RPMI8226 (cell line): ENCODE results near the gene PEX5L.
A peak's percentile ranks its signal among the peaks of the same experiment; 100 is the strongest.

Experiments used
- DNase-seq: peaks from one replicate; pipeline ENCODE4 v3.0.0-alpha.2; 2015

Gene PEX5L

GRCh38 chr3:179768080-179768479 lies 268.7 kb downstream of the PEX5L start:
- DNase-seq = peak; percentile 30

DNA sequence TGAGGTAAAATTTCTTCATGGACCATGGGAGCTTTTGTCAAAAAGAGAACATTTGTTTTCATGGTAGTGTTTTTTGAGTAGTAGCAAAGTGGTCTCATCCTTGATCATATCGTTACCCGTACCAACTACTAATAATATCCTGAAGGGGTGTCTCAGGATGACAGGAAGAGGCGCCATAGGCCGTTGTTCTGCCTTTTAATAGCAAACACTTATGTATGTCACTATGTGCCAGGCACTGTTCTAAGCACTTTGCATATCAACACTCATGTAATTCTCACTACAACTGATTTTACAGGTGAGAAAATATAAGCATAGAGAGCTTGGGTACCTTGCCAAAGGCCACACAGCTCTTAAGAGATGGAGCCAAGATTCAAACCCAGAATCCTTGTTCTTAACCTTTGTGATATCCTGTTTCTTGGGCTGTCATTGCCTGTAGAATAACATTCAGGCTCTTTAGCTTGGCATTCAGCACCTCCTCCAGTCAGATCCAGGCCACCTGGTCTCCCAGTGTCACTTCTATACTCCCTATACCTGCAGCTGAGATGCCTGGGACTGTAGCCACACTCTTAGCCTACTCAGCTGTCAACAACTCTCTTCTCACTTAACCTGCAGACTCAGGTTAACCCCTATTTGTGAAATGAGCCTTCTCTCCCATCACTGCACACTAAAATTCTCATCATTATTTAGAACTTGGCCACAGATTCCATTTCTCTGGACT lies 270.2 kb downstream of the PEX5L start:
- no peak for DNase-seq

DNA sequence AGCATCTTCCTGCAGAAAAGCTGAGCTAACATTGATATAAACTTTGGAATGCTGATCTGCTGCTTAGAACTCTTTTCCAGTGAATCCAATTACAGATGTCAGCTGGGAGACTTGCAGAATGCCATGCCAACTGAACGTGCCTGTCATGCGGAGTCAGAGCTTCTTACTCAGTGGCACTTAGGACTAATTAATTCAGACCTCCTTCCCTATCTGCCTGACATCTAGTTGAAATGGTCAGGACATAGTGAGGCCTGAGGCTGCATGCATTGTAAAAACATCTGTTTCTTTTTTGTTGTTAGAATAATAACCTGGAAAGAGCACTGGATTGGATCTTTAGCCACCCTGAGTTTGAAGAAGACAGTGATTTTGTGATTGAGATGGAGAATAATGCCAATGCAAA lies 271.3 kb downstream of the PEX5L start:
- no peak for DNase-seq

DNA sequence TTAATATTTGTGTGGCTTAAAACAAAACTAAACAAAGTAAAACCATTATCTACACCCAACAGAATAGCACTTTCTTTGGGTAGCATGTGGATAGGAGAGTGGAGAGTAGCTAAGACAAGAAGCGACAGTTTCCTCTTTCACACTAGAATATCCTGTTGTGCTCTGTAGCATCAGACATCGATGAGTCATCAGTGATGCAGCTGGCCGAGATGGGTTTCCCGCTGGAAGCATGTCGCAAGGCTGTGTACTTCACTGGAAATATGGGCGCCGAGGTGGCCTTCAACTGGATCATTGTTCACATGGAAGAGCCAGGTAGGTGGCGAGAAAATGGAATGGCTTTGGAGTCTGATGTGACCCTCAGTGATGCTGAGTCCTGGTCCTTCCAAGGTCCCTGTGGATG lies 275.8 kb downstream of the PEX5L start:
- no peak for DNase-seq

GRCh38 chr3:179750720-179751328 lies 285.9 kb downstream of the PEX5L start:
- DNase-seq = peak; percentile 48

- DNase-seq = no peak
Measured at GRCh38 chr3:179745716-179746115, 291.0 kb downstream of the PEX5L start.

DNA sequence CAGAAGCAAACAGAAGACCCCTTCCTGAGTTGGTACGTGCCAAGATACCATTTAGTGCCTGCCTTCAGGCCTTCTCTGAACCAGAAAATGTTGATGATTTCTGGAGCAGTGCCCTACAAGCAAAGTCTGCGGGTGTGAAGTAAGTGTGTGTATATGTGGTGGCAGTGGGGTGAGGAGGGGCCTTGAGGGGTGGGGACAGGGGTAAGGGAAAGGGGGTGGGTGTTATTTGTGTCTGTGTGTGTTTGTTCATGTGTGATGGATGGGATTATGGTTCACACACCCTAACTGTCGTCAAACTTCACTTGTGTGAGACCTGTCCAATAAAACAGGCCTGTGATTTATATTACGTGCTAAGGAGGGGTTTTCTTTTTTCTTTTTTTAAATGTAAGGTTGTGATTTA lies 291.7 kb downstream of the PEX5L start:
- DNase-seq = no peak
